Stomach (tissue), 4 donors: Measurements from ENCODE around the gene CDH23.

Experiments used
- EP300 ChIP-seq: sonication (generic); formaldehyde crosslinking; IDR thresholded peaks from one replicate; pipeline ENCODE4 v1.6.1; 2017; ENCODE audit warnings: antibody characterized with exemption
- POLR2AphosphoS5 ChIP-seq, 3 donors: sonication (generic); formaldehyde crosslinking; IDR thresholded peaks; one replicate each; pipeline ENCODE4 v1.6.1; 2016; ENCODE audit warnings: antibody characterized with exemption in 3 of 3
- TF ChIP-seq, protein P1 (sequence below), 7 experiments: fragments of 450-650 bp in 4 of 7; fragments of 200-600 bp in 3 of 7; sonication (generic) in 3 of 7; IDR thresholded peaks; one replicate each; pipeline ENCODE4 v1.5.1; 2016 to 2019; ENCODE audit warnings: antibody characterized with exemption in 7 of 7, control low read depth in 2 of 7, mild to moderate bottlenecking in 1 of 7

DNA sequence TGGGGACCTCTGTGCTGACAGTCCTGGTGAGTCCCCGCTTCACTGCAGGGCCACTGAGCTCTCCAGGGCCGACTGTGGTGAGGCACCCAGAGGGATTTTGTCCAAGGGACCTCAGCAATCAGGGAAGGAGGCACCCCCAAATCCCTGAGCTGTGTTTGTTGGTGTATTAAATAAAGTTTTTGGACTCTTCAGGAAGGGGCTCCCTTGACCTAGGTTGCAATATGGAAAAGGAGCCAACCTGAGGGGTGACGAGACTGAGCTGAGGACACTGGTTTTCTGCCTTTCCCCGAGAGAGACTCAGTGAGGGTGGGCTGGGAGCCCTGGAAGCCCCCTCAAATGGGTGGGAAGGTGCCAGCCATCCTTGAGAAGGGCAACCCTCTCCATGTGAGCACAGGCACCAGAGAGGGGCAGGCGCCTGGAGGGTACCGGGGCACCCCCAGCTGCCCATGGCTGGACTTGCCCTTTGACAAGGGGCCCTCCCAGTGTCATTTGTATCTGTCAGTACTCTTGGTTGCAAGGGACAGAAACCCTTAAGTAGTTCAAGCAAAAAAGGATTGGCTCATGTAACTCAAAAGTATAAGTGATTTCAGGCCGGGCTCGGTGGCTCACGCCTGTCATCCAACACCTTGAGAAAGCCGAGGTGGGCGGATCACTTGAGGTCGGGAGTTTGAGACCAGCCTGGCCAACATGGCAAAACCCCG lies 250.0 kb downstream of the CDH23 start:
- TF ChIP-seq, protein P1, sequence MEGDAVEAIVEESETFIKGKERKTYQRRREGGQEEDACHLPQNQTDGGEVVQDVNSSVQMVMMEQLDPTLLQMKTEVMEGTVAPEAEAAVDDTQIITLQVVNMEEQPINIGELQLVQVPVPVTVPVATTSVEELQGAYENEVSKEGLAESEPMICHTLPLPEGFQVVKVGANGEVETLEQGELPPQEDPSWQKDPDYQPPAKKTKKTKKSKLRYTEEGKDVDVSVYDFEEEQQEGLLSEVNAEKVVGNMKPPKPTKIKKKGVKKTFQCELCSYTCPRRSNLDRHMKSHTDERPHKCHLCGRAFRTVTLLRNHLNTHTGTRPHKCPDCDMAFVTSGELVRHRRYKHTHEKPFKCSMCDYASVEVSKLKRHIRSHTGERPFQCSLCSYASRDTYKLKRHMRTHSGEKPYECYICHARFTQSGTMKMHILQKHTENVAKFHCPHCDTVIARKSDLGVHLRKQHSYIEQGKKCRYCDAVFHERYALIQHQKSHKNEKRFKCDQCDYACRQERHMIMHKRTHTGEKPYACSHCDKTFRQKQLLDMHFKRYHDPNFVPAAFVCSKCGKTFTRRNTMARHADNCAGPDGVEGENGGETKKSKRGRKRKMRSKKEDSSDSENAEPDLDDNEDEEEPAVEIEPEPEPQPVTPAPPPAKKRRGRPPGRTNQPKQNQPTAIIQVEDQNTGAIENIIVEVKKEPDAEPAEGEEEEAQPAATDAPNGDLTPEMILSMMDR (IDR thresholded peaks at IDR 0.05): no peak
- TF ChIP-seq EP300 (no peak), POLR2AphosphoS5 (IDR thresholded peaks at IDR 0.05) (no peak)
